ENCODE results near the gene FGF11.
"Not testable (repeated sequence)": the region's sequence is repeated elsewhere in the genome, so short reads cannot be mapped to it uniquely, and the experiment has no call there.

Gene FGF11

DNA sequence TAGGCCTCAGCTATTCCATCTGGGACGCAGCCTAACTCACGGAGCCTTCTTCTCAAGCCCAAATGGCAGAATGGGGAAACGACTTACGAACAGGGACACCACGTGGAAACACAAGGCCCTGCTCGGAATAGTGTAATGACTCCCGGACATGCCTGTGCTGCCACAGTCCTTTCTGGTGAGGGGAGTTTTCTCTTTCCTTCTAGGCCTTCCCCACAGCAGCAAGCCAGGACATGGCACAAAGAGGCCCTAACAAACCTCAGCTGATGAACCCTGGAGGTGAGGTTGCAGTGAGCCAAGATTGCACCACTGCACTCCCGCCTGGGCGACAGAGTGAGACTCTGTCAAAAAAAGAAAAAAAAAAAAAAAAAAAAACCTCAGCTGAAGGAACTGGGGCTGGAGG, 24.8 kb downstream of the FGF11 start:
- no peak for DNase-seq

DNA sequence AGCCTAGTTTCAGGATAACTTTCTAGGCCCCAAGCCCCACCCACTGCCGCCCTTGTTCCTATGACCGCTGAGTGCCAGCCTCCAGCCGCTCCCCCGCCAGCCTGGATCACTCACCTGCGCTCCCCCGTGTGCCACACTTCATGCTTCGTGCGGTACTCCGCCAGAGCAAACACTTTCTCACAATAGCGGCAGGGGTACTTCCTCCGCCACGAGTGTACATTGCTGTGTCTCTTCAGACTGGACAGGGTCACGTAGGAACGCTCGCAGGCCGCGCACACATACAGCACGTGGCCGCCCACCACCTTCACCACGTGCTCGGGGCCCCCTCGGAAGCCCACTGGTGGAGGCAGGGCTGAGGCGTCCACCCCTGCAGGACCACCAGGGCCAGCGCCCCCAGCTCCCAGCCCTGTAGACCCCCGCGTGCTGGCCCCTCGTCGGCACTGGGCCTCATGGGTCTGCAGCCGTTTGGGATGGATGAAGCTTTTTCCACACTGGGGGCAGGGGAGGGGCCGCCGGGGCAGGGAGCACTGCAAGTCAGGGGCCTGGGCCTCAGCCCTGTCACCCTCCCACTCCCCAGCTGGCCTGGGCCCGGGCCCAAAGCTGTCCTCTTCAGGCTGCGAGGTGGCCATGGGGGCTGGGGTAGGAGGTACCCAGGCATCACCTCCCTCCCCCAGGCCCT, 26.4 kb downstream of the FGF11 start:
- no peak for DNase-seq

DNA sequence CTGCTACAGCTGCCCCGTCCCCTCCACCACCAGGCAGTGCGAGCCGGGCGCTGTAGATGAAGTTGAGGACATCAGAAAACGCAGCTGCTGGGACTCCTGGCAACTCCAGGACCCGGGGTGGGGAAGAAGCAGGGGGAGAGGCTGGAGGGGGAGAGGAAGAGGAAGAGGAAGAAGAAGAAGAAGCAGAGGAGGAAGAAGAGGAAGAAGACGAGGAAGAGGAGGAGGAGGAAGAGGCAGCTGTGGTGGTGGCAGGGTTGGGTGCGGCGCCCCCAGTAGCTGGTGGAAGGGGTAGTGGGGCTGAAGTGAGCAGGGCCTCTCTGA, 27.0 kb downstream of the FGF11 start:
- DNase-seq = no peak

DNA sequence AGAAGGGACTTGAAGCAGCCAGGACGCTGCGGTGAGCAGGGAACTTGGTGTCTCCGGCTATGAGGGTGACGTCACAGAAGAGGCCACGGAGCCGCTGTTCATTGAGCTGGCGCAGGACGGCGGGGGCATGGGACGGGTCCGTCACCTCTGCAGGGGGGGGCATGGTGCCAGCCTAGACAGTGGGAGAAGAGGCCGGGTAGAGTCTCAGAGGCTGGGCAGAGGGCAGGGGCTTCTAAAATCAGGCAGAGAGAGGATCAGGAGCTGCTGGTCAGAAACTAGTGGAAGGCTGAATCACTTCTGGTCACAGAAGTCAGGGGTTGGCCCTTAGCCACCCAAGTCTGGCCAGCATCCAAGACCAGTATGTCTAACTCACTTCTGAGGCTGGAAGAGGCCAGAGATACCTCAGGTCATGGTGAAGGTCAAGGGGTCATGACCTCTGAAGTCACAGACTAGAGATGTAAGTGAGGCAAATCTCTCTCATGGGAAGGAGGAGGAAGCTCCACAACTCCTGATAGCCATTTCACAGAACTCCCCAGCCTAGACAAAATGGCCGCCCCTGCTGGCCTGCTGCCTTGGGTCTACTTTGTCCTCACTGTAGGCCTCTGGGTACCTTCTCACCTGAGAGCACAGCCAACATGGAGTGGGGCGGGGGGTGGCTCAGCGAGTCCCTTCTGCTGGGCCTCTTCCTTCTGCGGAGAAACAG, 27.5 kb downstream of the FGF11 start:
- DNase-seq = no peak

DNA sequence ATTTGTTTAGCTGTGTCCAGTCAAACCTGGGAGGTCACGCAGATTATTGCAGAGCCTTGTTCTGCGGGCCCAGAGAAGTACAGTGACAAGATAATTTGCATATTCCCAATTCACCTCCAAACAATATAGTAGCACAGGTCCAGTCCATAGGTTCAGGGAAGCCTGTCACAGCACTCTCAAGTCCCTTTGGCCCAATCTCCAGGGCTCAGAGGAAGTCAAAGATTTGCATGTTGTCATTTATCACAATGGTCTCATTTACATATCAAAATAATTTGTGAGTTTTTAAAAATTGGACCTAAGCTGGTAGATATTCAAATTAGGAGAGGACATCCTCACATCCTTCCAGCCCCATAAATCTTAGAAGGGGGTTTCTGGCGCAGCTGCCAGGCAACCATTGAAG, 28.2 kb downstream of the FGF11 start:
- no peak for DNase-seq

DNA sequence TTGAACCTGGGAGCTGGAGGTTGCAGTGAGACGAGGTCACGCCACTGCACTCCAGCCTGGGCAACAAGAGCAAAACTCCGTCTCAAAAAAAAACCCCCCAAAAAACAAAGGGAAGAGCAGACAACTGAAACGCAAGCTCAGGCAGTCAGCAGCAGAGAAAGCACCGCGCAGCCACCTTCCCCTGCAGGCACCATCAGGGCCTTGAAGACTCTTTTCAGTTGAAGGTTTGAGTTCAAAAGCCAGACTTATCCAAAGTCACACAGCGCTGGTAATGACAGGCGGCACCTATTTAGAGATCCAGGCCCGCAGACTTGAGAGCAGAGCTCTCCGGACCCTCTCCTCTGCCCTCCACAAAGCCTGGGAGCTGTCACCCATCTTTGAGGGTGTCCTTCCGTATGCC, 29.0 kb downstream of the FGF11 start:
- no peak for DNase-seq

DNA sequence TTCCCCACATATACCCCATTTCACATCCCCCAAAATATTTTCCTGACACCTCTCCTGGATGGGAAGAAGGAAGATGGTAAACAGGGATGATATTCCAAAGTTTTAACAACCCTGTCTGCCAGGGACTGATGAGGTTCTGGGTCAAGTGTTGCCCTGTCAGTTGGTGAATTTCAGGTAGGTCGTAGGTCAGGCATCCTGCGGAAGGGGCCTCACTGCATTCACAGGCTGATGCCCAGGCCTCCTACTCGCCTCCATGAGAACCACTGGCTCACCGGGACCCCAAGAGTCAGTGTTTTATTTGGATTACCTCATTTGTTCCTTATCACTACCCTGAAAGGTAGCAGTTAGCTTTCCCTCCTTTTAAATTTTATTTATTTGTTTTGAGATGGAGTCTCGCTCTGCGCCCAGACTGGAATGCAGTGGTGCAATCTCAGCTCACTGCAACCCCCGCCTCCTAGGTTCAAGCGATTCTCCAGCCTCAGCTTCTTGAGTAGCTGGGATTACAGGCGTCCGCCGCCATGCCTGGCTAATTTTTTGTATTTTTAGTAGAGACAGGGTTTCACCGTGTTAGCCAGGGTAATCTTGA, 29.6 kb downstream of the FGF11 start:
- DNase-seq = no peak

DNA sequence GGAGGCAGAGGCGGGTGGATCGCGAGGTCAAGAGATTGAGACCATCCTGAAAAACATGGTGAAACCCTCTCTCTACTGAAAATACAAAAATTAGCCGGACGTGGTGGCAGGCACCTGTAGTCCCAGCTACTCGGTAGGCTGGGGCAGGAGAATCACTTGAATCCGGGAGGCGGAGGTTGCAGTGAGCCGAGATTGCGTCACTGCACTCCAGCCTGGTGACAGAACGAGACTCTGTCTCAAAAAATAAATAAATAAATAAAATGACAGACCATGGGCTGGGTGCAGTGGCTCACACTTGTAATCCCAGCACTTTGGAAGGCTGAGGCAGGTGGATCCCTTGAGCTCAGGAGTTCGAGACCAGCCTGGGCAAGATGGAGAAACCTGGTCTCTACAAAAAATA, 30.5 kb downstream of the FGF11 start:
- DNase-seq = not testable (repeated sequence)

DNA sequence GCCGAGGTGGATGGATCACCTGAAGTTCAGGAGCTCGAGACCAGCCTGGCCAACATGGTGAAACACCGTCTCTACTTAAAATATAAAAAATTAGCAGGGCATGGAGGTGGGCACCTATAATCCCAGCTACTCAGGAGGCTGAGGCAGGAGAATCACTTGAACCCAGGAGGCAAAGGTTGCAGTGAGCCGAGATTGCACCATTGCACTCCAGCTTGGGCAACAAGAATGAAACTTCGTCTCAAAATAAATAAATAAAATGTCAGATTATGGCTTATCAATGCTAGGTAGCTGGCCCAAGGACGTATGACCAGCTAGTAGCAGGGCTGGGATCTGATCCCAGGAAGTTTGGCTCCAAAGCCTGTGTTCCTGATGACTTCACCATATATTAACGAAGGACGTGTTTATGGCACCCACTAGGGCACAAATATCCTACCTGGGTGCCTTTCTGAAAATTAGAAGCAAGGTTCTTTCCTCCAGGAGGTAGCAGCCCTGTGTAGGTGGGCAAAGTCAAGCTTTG, 31.2 kb downstream of the FGF11 start:
- DNase-seq = not testable (repeated sequence)

DNA sequence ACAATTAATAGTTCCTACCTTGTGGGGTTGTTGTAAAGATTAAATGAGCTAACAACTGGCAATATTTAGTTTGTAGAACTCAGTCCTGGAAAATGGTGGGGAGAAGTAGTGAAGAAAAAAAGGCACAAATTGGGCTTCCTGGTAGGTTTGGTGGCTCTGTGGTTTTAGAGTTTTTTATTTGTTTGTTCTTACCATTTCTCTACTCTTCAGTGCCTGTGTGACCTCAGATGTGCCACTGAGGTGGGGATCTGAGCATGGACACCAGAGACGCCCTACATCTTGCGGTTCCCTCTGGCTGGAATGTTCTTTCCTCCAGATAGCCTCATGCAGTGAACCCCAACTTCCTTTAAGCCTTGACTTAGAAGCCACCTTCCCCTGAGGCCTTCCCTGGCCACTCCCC, 32.4 kb downstream of the FGF11 start:
- no peak for DNase-seq

DNA sequence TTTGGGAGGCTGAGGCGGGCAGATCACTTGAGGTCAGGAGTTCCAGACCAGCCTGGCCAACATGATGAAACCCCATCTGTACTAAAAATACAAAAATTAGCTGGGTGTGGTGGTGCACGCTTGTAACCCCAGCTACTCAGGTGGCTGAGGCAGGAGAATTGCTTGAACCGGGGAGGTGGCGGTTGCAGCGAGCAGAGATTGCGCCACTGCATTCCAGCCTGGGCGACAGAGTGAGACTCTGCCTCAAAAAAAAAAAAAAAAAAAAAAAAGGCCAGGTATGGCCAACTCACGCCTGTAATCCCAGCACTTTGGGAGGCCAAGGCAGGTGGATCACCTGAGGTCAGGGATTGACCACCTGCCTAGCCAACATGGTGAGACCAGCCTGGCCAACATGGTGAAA, 35.5 kb downstream of the FGF11 start:
- not testable (repeated sequence) for DNase-seq

DNA sequence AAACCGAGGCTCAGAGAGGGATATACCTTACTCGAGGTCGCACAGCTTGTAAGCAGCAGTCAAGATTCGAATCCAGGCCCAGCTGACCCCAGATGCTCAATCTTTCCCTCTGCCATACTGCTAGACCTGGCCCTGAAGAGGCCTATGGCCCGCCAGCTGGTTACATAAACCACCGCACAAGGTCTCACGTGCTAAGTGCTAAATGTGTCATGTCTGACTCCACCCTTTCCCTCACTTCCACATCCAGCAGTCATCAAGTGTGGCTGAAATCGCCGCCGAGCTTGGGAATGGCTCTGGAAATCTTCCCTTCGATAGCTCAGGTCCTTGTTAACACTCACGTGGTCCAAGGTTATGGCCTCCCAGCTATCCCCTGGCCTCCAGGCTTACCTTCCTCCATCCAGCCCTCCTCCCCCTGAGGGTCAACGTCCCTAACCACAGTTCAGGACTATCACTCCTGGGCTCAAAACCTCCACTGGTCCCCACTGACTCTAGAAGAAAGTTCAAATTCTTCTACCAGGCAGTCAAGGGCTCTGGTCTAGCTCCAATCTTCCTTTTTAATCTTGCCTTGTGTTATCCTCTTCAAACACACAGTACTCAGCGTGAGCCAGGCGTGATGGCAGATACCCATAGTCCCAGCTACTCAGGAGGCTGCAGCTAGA, 36.6 kb downstream of the FGF11 start:
- no peak for DNase-seq

DNA sequence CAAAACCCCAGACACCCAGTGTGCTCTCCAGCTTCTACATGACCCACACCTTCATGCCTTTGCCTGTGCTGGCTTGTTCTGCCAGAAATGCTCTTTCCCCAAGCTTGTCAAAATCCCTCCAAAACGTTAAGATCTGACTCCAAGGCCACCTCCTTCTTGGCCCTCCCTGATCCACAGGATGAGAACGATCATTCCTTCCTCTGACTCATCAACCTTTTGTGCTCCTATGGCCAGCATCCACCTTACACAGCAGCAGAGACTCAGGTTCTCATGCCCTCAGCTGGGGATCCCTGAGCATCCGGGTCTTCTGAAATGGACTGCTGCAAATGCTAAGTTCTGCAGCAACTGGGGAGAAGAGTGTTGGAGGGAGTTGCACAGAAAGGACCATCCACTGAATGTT, 37.2 kb downstream of the FGF11 start:
- no peak for DNase-seq

DNA sequence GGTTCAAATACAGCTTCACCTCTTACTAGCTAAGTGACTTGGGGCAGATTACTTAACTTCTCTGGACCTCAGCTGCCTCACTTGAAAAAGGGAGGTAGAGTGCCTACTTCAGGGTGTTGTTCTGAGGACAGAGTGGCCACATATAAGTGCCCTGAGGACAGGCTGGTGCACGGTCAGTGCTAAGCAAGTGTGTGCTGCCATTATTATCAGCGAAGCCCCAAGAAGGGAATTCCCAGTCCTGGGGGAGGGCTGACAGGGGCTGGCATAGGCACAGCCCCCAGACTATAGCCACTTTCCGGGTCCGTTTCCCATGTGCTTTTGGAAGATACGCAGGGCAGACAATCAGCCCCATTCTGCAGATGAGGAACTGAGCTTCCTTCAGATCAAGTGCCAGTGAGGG, 37.6 kb downstream of the FGF11 start:
- no peak for DNase-seq

DNA sequence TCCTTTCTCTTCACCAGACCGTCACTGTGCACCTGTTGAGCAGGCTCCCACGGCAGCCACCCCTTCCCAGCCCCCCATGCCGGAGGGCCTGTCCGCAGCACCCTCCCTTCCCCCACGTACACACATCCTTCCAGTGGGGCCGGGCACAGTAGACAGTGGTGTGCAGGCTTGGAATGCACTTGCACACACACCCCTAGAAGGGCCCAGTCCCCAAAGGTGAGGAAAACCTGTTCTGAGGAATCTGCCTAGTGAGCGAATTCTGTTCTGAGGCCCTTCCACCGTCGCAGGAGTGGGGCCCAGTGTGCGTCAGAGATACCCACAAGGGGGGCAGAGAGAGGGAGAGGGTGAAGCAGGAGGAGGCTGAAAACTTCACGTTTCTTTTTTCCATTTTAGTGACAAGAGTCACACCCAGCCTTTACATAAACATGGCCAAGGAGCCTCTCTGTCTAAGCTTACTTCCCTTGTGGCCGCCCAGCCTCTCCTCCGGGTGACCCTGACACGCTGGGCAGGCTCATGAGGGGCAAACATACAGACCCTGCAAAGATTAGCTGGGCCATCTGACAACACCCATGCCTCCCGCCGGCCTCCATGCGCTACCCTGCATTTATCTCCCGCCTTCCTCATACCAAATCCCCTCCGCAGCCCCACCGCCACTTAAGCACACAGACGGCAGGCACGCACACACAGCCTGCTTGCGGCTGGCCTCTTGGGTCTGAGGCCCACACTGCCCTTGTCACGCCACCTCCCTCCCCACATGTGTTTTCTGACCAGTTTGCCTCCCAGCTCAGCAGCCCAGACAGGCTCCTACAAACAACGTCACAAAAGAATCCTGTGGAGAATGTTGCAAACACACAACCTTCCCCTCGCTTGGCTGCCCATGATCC, 38.3 kb downstream of the FGF11 start:
- DNase-seq = no peak

DNA sequence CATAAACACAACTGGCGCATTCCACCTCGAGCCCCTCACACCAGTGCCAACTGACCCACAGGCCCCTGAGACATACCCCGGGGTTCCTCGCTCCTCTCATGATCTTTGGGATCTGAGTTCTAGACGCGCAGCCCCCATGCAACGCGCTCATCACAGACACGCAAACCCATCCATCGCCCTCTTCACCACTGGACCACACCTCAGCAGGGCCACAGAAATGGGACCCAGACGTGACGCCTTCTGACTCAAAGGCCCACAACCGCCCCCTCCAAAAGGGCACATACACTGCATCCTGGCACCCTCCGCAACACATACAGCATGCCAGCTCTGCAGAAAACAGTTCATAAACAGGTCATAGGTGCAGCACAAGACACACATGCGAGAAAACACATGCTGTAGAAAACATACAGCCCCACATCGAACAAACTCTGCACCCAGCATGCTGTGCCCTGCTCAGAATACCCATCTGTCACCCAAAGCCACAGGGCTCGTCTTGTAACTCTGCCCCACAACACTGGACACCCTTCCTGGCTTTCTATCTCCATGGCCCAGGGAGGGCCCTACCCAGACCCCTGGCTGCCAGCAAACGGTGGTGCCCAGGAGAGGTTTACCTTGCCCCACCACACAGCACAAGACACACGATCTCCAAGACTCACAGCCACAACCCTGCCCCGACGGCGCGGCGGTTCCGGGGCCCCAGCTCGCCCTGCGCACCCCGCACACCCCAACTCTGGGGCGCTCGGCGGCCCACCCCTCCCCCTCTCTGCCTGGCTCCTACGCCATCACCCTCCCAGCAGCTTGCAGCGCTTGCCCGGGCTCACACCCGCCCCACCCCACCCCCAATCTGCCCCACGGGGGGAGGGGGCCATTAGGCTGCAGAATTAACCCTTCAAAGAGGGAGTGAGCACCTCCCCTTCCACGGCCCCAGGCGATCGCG, 39.2 kb downstream of the FGF11 start:
- DNase-seq = no peak

DNA sequence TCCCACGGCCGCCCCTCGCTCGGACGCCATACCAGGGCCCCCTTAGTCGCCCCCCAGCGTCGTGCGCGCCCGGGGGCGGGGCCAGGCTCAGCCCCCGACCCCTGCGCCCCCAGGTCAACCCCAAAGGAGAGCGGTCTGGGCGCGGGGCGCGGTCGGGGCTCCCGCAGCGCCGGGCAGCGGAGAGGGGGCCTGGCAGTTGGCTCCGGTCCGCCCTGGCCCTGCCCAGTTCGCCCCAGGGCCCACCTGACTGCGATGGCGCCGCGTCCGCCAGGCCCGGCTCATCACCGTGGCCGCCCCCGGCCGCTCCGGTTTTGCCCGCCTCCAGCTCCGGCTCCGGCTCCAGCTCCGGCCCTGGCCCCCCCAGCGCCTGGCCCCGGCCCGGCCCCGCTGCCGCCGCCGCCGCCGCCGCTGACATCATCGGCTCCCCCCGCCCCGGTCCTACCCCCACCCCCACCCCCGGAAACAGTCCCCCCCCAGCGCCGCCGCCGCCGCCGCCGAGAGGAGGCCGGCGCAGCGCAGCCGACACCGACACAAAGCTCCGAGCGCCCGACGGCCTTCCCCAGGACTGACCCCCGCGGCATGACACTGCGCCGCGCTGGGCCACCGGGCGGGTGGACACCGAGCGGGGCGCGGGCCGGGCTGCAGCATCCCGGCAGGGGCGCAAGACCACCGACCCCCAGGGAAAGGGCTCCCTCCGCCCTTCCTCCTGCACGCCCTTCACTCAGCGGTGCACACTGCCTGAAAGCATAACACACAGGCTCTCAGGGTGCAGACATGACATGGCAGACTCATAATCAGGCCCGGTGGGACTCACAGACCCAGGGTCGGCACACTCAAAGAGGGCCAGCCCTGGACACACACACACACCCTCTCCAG, 40.1 kb downstream of the FGF11 start, which contains the start of gene ZBTB4:
TSS of gene ZBTB4 (minus strand) at position 419 of the 876 bp plus-strand sequence. CDS start 12,830 bp downstream, outside the sequence.
- DNase-seq = no peak

DNA sequence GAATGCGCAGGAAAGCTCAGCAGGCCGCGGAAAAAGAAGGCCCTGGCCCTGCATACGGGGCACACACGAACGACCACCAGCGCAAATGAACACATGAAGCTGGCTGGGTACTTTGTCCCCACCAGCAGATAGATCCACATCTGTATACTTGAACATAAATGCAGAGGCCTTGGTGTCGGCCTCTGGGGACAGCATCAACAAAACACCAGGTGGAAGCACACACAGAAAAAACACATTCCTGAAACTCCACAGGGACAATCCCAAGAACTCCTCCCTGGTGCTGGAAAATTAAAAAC, 40.7 kb downstream of the FGF11 start:
- no peak for DNase-seq

DNA sequence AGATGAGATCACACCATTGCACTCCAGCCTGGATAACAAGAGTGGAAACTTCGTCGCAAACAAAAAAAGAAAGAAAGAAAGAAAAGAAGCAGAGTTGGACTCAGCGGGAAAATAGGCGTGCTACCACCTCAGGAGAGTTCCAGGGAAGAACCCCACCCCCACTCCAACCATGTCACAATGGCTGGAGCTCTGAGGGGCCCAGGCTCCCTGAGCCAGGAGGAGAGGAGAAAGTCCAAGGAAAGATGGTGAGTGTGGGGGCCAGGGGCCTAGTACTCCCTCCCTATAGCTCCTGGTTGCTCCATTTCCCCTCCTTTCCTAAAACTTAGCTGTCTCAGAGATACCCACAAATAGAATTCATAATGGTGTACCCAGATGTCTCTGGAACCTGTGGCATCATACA, 42.0 kb downstream of the FGF11 start, which contains the start of gene SLC35G6:
TSS of gene SLC35G6 (plus strand) at position 172 of the 400 bp plus-strand sequence. CDS start at position 243, 71 bp downstream.
- not testable (repeated sequence) for DNase-seq

All from NCI-H2029 (cell line).